GM18861 (cell line): ENCODE measurements around the gene RPL7L1.
"Not testable (repeated sequence)": the region's sequence is repeated elsewhere in the genome, so short reads cannot be mapped to it uniquely, and the experiment has no call there.

Source experiments
- ATAC-seq: cut with Tn5 transposase; IDR thresholded peaks from one replicate; pipeline ENCODE4 v1.9.1; 2021; ENCODE audit not compliant: unreplicated experiment

Gene RPL7L1

GRCh38 chr6:42879372-42880239 is at the start of gene RPL7L1:
RPL7L1 (plus strand) TSS chr6:42879616; CDS start chr6:42879911, 295 bp downstream.
- ATAC-seq = peak; percentile 77

- no peak for ATAC-seq
Observed at GRCh38 chr6:42831237-42831636, 48.2 kb upstream of the RPL7L1 start.

GRCh38 chr6:42834056-42834455 is 45.4 kb upstream of the RPL7L1 start:
- ATAC-seq = no peak

- no peak for ATAC-seq
Observed at GRCh38 chr6:42841844-42842584, 37.4 kb upstream of the RPL7L1 start.

- no peak for ATAC-seq
Observed at GRCh38 chr6:42845327-42845694, 34.1 kb upstream of the RPL7L1 start.

GRCh38 chr6:42846505-42846904 is 32.9 kb upstream of the RPL7L1 start:
- ATAC-seq = no peak

- ATAC-seq = no peak
Observed at GRCh38 chr6:42848700-42849099, 30.7 kb upstream of the RPL7L1 start.

- no peak for ATAC-seq
Observed at GRCh38 chr6:42851599-42851998, 27.8 kb upstream of the RPL7L1 start.

GRCh38 chr6:42860036-42860435 is 19.4 kb upstream of the RPL7L1 start:
- no peak for ATAC-seq

GRCh38 chr6:42860481-42860880 is 18.9 kb upstream of the RPL7L1 start:
- no peak for ATAC-seq

GRCh38 chr6:42864602-42865001 is 14.8 kb upstream of the RPL7L1 start:
- ATAC-seq = no peak

GRCh38 chr6:42870145-42870936 is 9.1 kb upstream of the RPL7L1 start:
- ATAC-seq = no peak

- no peak for ATAC-seq
Observed at GRCh38 chr6:42871711-42872110, 7.7 kb upstream of the RPL7L1 start.

GRCh38 chr6:42873313-42873712 is 6.1 kb upstream of the RPL7L1 start:
- ATAC-seq = no peak

GRCh38 chr6:42877695-42878094 is 1.7 kb upstream of the RPL7L1 start:
- ATAC-seq = no peak

- peak; percentile 5 for ATAC-seq
Observed at GRCh38 chr6:42880240-42880817, 913 bp downstream of the RPL7L1 start.

GRCh38 chr6:42880871-42881270 is 1.5 kb downstream of the RPL7L1 start:
- ATAC-seq = not testable (repeated sequence)

GRCh38 chr6:42885702-42886101 is 6.3 kb downstream of the RPL7L1 start:
- ATAC-seq = no peak

GRCh38 chr6:42888201-42888600 is 8.8 kb downstream of the RPL7L1 start:
- not testable (repeated sequence) for ATAC-seq

GRCh38 chr6:42889815-42890214 is 10.4 kb downstream of the RPL7L1 start:
- ATAC-seq = no peak
